GM12891 (cell line): ENCODE data around the gene TMEM61.

ENCODE experiments used
- DNase-seq: peaks from one replicate; pipeline ENCODE4 v3.0.0; 2011; ENCODE audit warnings: low spot score; ENCODE audit not compliant: insufficient read length
- FAIRE-seq: peaks from 2 replicates; lab custom pipeline; 2011; peaks lifted over from hg19 to GRCh38; lab: Jason Lieb, UNC
- PAX5 ChIP-seq: IDR thresholded peaks from 2 replicates; pipeline ENCODE4 v1.6.1; 2011; ENCODE audit warnings: low read length, moderate library complexity, mild to moderate bottlenecking; ENCODE audit not compliant: insufficient read depth, severe bottlenecking
- POLR2A ChIP-seq: IDR thresholded peaks from 2 replicates; pipeline ENCODE4 v1.6.1; 2011; ENCODE audit warnings: low read depth, low read length, control low read depth
- POLR2AphosphoS5 ChIP-seq: IDR thresholded peaks from 2 replicates; pipeline ENCODE4 v1.6.1; 2011; ENCODE audit warnings: low read depth, low read length, control low read depth
- POU2F2 ChIP-seq: IDR thresholded peaks from 2 replicates; pipeline ENCODE4 v1.6.1; 2011; ENCODE audit warnings: low read depth, mild to moderate bottlenecking, control low read depth, low read length, moderate library complexity
- SPI1 ChIP-seq: IDR thresholded peaks from 2 replicates; pipeline ENCODE4 v1.6.1; 2011; ENCODE audit warnings: low read depth, low read length, control low read depth
- TAF1 ChIP-seq: IDR thresholded peaks from 2 replicates; pipeline ENCODE4 v1.6.1; 2011; ENCODE audit warnings: low read depth, low read length, control low read depth

TMEM61 gene

GRCh38 chr1:54944610-54945392 is 35.6 kb upstream of the TMEM61 start:
- TF ChIP-seq PAX5: no peak
- no peak for TF ChIP-seq TAF1
- no peak for TF ChIP-seq POLR2AphosphoS5
- no peak for TF ChIP-seq POU2F2
- TF ChIP-seq POLR2A: no peak
- no peak for TF ChIP-seq SPI1
- DNase-seq (peak; percentile 58), FAIRE-seq (peak; percentile 71)

- TF ChIP-seq PAX5: no peak
- TF ChIP-seq POU2F2: no peak
- TF ChIP-seq TAF1: no peak
- TF ChIP-seq POLR2A: no peak
- TF ChIP-seq SPI1: no peak
- TF ChIP-seq POLR2AphosphoS5: no peak
- FAIRE-seq: no peak
- DNase-seq: no peak
Measured at GRCh38 chr1:54945393-54945936, 35.0 kb upstream of the TMEM61 start.

- FAIRE-seq (no peak), DNase-seq (no peak)
- TF ChIP-seq PAX5 (no peak), POLR2A (no peak), TAF1 (no peak), SPI1 (no peak), POLR2AphosphoS5 (no peak), POU2F2 (no peak)
Measured at GRCh38 chr1:54947540-54947939, 32.9 kb upstream of the TMEM61 start.

GRCh38 chr1:54949053-54949452 is 31.4 kb upstream of the TMEM61 start:
- TF ChIP-seq POLR2AphosphoS5: no peak
- TF ChIP-seq TAF1: no peak
- no peak for TF ChIP-seq POLR2A
- no peak for TF ChIP-seq SPI1
- TF ChIP-seq PAX5: no peak
- TF ChIP-seq POU2F2: no peak
- DNase-seq (no peak), FAIRE-seq (no peak)

GRCh38 chr1:54950006-54950368 is 30.4 kb upstream of the TMEM61 start:
- no peak for FAIRE-seq
- TF ChIP-seq POLR2AphosphoS5: no peak
- TF ChIP-seq TAF1: no peak
- no peak for TF ChIP-seq PAX5
- no peak for TF ChIP-seq POLR2A
- no peak for TF ChIP-seq POU2F2
- TF ChIP-seq SPI1: no peak
- DNase-seq: no peak

GRCh38 chr1:54950369-54951163 is 29.9 kb upstream of the TMEM61 start:
- DNase-seq (peak; percentile 23), FAIRE-seq (peak; percentile 74)
- TF ChIP-seq PAX5 (no peak), TAF1 (no peak), SPI1 (no peak), POLR2A (no peak), POU2F2 (no peak), POLR2AphosphoS5 (no peak)

GRCh38 chr1:54951810-54952226 is 28.6 kb upstream of the TMEM61 start:
- DNase-seq (no peak), FAIRE-seq (no peak)
- TF ChIP-seq POLR2A (no peak), POU2F2 (no peak), POLR2AphosphoS5 (no peak)

GRCh38 chr1:54952950-54953718 is 27.3 kb upstream of the TMEM61 start:
- FAIRE-seq (no peak), DNase-seq (no peak)
- TF ChIP-seq PAX5 (no peak), POLR2A (no peak), TAF1 (no peak), POLR2AphosphoS5 (no peak), POU2F2 (no peak), SPI1 (no peak)

- DNase-seq (no peak), FAIRE-seq (no peak)
- TF ChIP-seq SPI1 (no peak), TAF1 (no peak), POU2F2 (no peak), POLR2A (no peak), POLR2AphosphoS5 (no peak), PAX5 (no peak)
Measured at GRCh38 chr1:54953846-54954245, 26.6 kb upstream of the TMEM61 start.

- FAIRE-seq: no peak
- no peak for TF ChIP-seq SPI1
- no peak for TF ChIP-seq PAX5
- TF ChIP-seq POLR2A: no peak
- TF ChIP-seq POU2F2: no peak
- TF ChIP-seq TAF1: no peak
- no peak for TF ChIP-seq POLR2AphosphoS5
- no peak for DNase-seq
Measured at GRCh38 chr1:54955359-54955758, 25.1 kb upstream of the TMEM61 start.
